IMR-90 (cell line): Measurements from ENCODE around the gene PGS1. TPM values are rescaled to one million over a fixed set of nuclear protein-coding genes. Genes with fewer than 3 reads are reported as not detected.
A peak's percentile ranks its signal among the peaks of the same experiment; 100 is the strongest.

Experiments
- ATAC-seq: fragments of 200-7000 bp; cut with Tn5 transposase; 2 replicates; pipeline ENCODE4 v1.9.1; 2020; ENCODE audit warnings: low read depth, mild to moderate bottlenecking, moderate library complexity
- BruUV-seq: library from RNA; stranded (reverse); fragments of 400-500 nt; replicated peaks from 2 replicates; lab custom pipeline; 2021; lab: Mats Ljungman, UMichigan
- CTCF ChIA-PET: fragments of 300-600 bp; formaldehyde crosslinking; extraction: SDS; loops from one replicate; lab custom pipeline; 2021; ENCODE audit warnings: antibody characterized with exemption; lab: Yijun Ruan, JAX
- POLR2A ChIA-PET: fragments of 300-600 bp; sonication (Branson Sonifier 250); formaldehyde crosslinking; loops from one replicate; lab custom pipeline; 2022; ENCODE audit warnings: antibody characterized with exemption; ENCODE audit not compliant: unreplicated experiment; lab: Charles Lee
- DNase-seq: peaks from one replicate; pipeline ENCODE4 v3.0.0; 2013
- H2AFZ ChIP-seq: replicated peaks from 2 replicates; pipeline ENCODE3; 2013; ENCODE audit warnings: low read length, mild to moderate bottlenecking; ENCODE audit not compliant: poor library complexity
- H2AK5ac ChIP-seq: 2 replicates; pipeline ENCODE4 v1.6.1; 2013; ENCODE audit warnings: low read depth, low read length, inconsistent platforms
- H2AK9ac ChIP-seq: replicated peaks from 2 replicates; pipeline ENCODE3; 2013; ENCODE audit warnings: mild to moderate bottlenecking, low read depth, low read length, moderate library complexity; ENCODE audit not compliant: poor library complexity
- H2BK120ac ChIP-seq: 2 replicates; pipeline ENCODE4 v1.6.1; 2013; ENCODE audit warnings: low read depth, low read length, inconsistent platforms
- H2BK15ac ChIP-seq: 3 replicates; pipeline ENCODE4 v1.6.1; 2013; ENCODE audit warnings: low read depth, low read length, inconsistent platforms
- H2BK20ac ChIP-seq: 2 replicates; pipeline ENCODE4 v1.6.1; 2013; ENCODE audit warnings: low read depth, mild to moderate bottlenecking, inconsistent platforms, low read length, moderate library complexity
- H2BK5ac ChIP-seq: 2 replicates; pipeline ENCODE4 v1.6.1; 2013; ENCODE audit warnings: mild to moderate bottlenecking, low read depth, low read length, inconsistent platforms; ENCODE audit not compliant: poor library complexity, severe bottlenecking
- H3K14ac ChIP-seq: replicated peaks from 2 replicates; pipeline ENCODE4 v1.6.1; 2013; ENCODE audit warnings: low read depth, low read length, inconsistent platforms
- H3K18ac ChIP-seq: 2 replicates; pipeline ENCODE4 v1.6.1; 2013; ENCODE audit warnings: low read depth, low read length, control low read depth
- H3K23ac ChIP-seq: 2 replicates; pipeline ENCODE4 v1.6.1; 2013; ENCODE audit warnings: low read depth, low read length, inconsistent platforms
- H3K27ac ChIP-seq: 2 replicates; pipeline ENCODE4 v1.5.1; 2013; ENCODE audit warnings: mild to moderate bottlenecking, control low read depth, low read length; ENCODE audit not compliant: insufficient read depth
- H3K27me3 ChIP-seq: 2 replicates; pipeline ENCODE4 v1.6.1; 2013; ENCODE audit warnings: low read length; ENCODE audit not compliant: control insufficient read depth, insufficient read depth
- H3K36me3 ChIP-seq: 2 replicates; pipeline ENCODE4 v1.6.1; 2013; ENCODE audit warnings: low read length, mixed read lengths; ENCODE audit not compliant: control insufficient read depth, insufficient read depth
- H3K4ac ChIP-seq: 2 replicates; pipeline ENCODE4 v1.6.1; 2013; ENCODE audit warnings: low read depth, low read length, inconsistent platforms
- H3K4me1 ChIP-seq: 2 replicates; pipeline ENCODE4 v1.6.1; 2013; ENCODE audit warnings: low read length, mixed read lengths; ENCODE audit not compliant: control insufficient read depth, insufficient read depth
- H3K4me2 ChIP-seq: 2 replicates; pipeline ENCODE4 v1.6.1; 2013; ENCODE audit warnings: low read depth, mild to moderate bottlenecking, control low read depth, low read length, moderate library complexity
- H3K4me3 ChIP-seq: 2 replicates; pipeline ENCODE4 v1.5.1; 2013; ENCODE audit warnings: low read depth, mild to moderate bottlenecking, control low read depth, low read length, moderate library complexity; ENCODE audit not compliant: insufficient read depth
- H3K56ac ChIP-seq: 2 replicates; pipeline ENCODE4 v1.6.1; 2013; ENCODE audit warnings: low read length, inconsistent platforms; ENCODE audit not compliant: insufficient read depth; ENCODE audit errors: extremely low read depth
- H3K79me1 ChIP-seq, 2 experiments: 2 replicates each; pipeline ENCODE4 v1.6.1; 2013; ENCODE audit warnings: low read length in 2 of 2, inconsistent platforms in 1 of 2, low read depth in 1 of 2
- H3K9ac ChIP-seq: 2 replicates; pipeline ENCODE4 v1.6.1; 2013; ENCODE audit warnings: low read depth, low read length, control low read depth
- H3K9me1 ChIP-seq: 2 replicates; pipeline ENCODE4 v1.6.1; 2013; ENCODE audit warnings: low read length, inconsistent platforms; ENCODE audit not compliant: insufficient read depth
- H3K9me3 ChIP-seq: 2 replicates; pipeline ENCODE4 v1.6.1; 2013; ENCODE audit warnings: low read length; ENCODE audit not compliant: control insufficient read depth, insufficient read depth
- H4K20me1 ChIP-seq: 2 replicates; pipeline ENCODE4 v1.6.1; 2013; ENCODE audit warnings: low read length, inconsistent platforms; ENCODE audit not compliant: insufficient read depth
- H4K5ac ChIP-seq: 2 replicates; pipeline ENCODE4 v1.6.1; 2013; ENCODE audit warnings: mild to moderate bottlenecking, low read depth, low read length, control low read depth
- H4K8ac ChIP-seq, 2 experiments: 2 replicates each; pipeline ENCODE4 v1.6.1; 2013; ENCODE audit warnings: low read depth in 2 of 2, low read length in 2 of 2, control low read depth in 1 of 2, inconsistent platforms in 1 of 2
- H4K91ac ChIP-seq: 2 replicates; pipeline ENCODE4 v1.6.1; 2013; ENCODE audit warnings: low read depth, low read length, inconsistent platforms; ENCODE audit not compliant: insufficient read depth
- BHLHE40 ChIP-seq: fragments of 150-350 bp; IDR thresholded peaks from 2 replicates; pipeline ENCODE4 v1.6.1; 2016; ENCODE audit warnings: mild to moderate bottlenecking, low read depth, low read length
- CHD1 ChIP-seq: IDR thresholded peaks from 2 replicates; pipeline ENCODE4 v1.6.1; 2012; ENCODE audit warnings: low read depth, low read length, improper control_type of control experiment
- FOS ChIP-seq: fragments of 150-350 bp; IDR thresholded peaks from 2 replicates; pipeline ENCODE4 v1.6.1; 2016; ENCODE audit warnings: low read depth, low read length
- MAFK ChIP-seq: IDR thresholded peaks from 2 replicates; pipeline ENCODE4 v1.6.1; 2012; ENCODE audit warnings: low read depth, low read length, improper control_type of control experiment
- MAZ ChIP-seq: IDR thresholded peaks from 2 replicates; pipeline ENCODE4 v1.6.1; 2012; ENCODE audit warnings: low read depth, mild to moderate bottlenecking, low read length, improper control_type of control experiment, moderate library complexity, borderline replicate concordance
- MXI1 ChIP-seq: IDR thresholded peaks from 2 replicates; pipeline ENCODE4 v1.6.1; 2012; ENCODE audit warnings: low read depth, mild to moderate bottlenecking, low read length, moderate library complexity, borderline replicate concordance
- NFE2L2 ChIP-seq: fragments of 150-350 bp; IDR thresholded peaks from 2 replicates; pipeline ENCODE4 v1.6.1; 2016; ENCODE audit warnings: low read depth, mild to moderate bottlenecking, low read length
- POLR2A ChIP-seq: IDR thresholded peaks from 2 replicates; pipeline ENCODE4 v1.6.1; 2012; ENCODE audit warnings: mild to moderate bottlenecking, low read depth, low read length
- RAD21 ChIP-seq: IDR thresholded peaks from 2 replicates; pipeline ENCODE4 v1.6.1; 2012; ENCODE audit warnings: low read length, improper control_type of control experiment
- RFX5 ChIP-seq: IDR thresholded peaks from 2 replicates; pipeline ENCODE4 v1.8.0; 2012; ENCODE audit warnings: low read depth, mild to moderate bottlenecking, low read length, moderate library complexity
- SMC3 ChIP-seq: fragments of 150-350 bp; IDR thresholded peaks from 2 replicates; pipeline ENCODE4 v1.6.1; 2016; ENCODE audit warnings: low read depth, mild to moderate bottlenecking, antibody characterized with exemption, low read length, moderate library complexity
- USF2 ChIP-seq: fragments of 150-350 bp; IDR thresholded peaks from 2 replicates; pipeline ENCODE4 v1.6.1; 2017; ENCODE audit warnings: mild to moderate bottlenecking, antibody characterized with exemption, low read length, low read depth
- WGBS, 2 experiments: methylation state at CpG; one replicate each; pipeline versions ENCODE4 v1.1.5 to v1.1.7; 2013; ENCODE audit warnings: missing lambda C conversion rate in 2 of 2; ENCODE audit not compliant: insufficient read length in 1 of 2; ENCODE audit errors: extremely low coverage in 2 of 2; 5-methylcytosine and 5-hydroxymethylcytosine counted together
- dilution Hi-C: fragments of 300-500 bp; cut with HindIII; formaldehyde crosslinking; loops from one replicate; pipeline ENCODE4 v1.14.3; 2018; ENCODE audit warnings: low sequenced_read_pairs; ENCODE audit not compliant: unreplicated experiment
- in situ Hi-C: fragments of 300-500 bp; cut with MboI; formaldehyde crosslinking; loops from 3 replicates; pipeline ENCODE4 v1.14.3; 2019; ENCODE audit warnings: low sequenced_read_pairs, inconsistent platforms, mixed read lengths
- intact Hi-C: fragments of 100-400 bp; cut with micrococcal nuclease; formaldehyde crosslinking; loops from 2 replicates; pipeline ENCODE4 v1.10.0; 2022
- polyA plus RNA-seq, 3 experiments: library from polyadenylated mRNA; depleted of rRNA; stranded (reverse); fragments of >200 nt; gene quantifications; 2 replicates each; pipeline ENCODE4 v1.2.3, GENCODE V29; 2012; ENCODE audit warnings: low replicate concordance in 1 of 3
- total RNA-seq: library from RNA; depleted of rRNA; stranded (reverse); fragments of >200 nt; gene quantifications from 2 replicates; pipeline ENCODE4 v1.2.3, GENCODE V29; 2012
- TF ChIP-seq, protein P1 (sequence below): conservative IDR thresholded peaks from 2 replicates; pipeline ENCODE4 v1.5.1; 2012; ENCODE audit warnings: mild to moderate bottlenecking, low read depth, low read length, improper control_type of control experiment
- TF ChIP-seq, protein P2 (sequence below): fragments of 150-350 bp; IDR thresholded peaks from 2 replicates; pipeline ENCODE4 v1.6.1; 2016; ENCODE audit warnings: low read depth, mild to moderate bottlenecking, low read length, moderate library complexity, borderline replicate concordance

Gene PGS1
- total and polyA plus RNA-seq, 2 of the 4 experiments (the other 2 are of a cell fraction): 18.5 to 43.2 TPM

GRCh38 chr17:78351449-78352006 lies 26.9 kb upstream of the PGS1 start:
- Histone ChIP-seq H4K91ac (peak overlapping the region; percentile 97), H2AFZ (peak overlapping the region; percentile 88), H3K4ac (peak overlapping the region; percentile 95), H2AK5ac (peak overlapping the region; percentile 90), H4K20me1 (peaks cover 26% of the 10 kb centered on the region), H3K79me1 (peaks cover 5 to 39% of the 10 kb centered on the region in 2 experiments; a peak in 3 of 4 replicates), H2BK15ac (peak overlapping the region; percentile 64; the same call in 2 of the 3 replicates), H3K9me1 (peaks cover 26% of the 10 kb centered on the region), H4K8ac (peak overlapping the region; percentile 61 to 81; a peak in 2 of 4 replicates), H2BK5ac (peak overlapping the region; percentile 65), H3K27me3 (no peaks in the 10 kb centered on the region), H3K36me3 (peaks cover 12% of the 10 kb centered on the region), H3K4me3 (no peak overlapping the region), H3K4me2 (peak overlapping the region; percentile 8), H2AK9ac (peak overlapping the region; percentile 38), H4K5ac (peak overlapping the region; percentile 7), H3K14ac (peak overlapping the region; percentile 82), H3K9ac (peak overlapping the region; percentile 60; the same call in 1 of the 2 replicates), H3K4me1 (peaks cover 31% of the 10 kb centered on the region), H3K27ac (peak overlapping the region; percentile 81), H3K18ac (peak overlapping the region; percentile 88), H2BK20ac (peak overlapping the region; percentile 76), H3K23ac (peak overlapping the region; percentile 77), H2BK120ac (peak overlapping the region; percentile 80), H3K56ac (peak overlapping the region; percentile 68), H3K9me3 (no peaks in the 10 kb centered on the region)
- intact Hi-C loops: loop anchor here (1.0 to 2.0 kb wide), 2 partner anchors 8 to 21 kb away; no protein-coding TSS in a partner anchor
- ATAC-seq (peak; percentile 54), DNase-seq (peak; percentile 98)
- ChIA-PET POLR2A (interaction anchor here (0.6 to 0.8 kb wide), 2 partner anchors 9 to 35 kb away, joined by 3 read pairs; no protein-coding TSS in a partner anchor), CTCF (no interaction called here)
- WGBS, 2 experiments: 7% methylated on average over 4 of the region's 16 CpGs; no CpG with 5 or more reads in 1 of the 2 experiments
- in situ Hi-C loops: no loop called here
- BruUV-seq: no TSS peak
- dilution Hi-C loops: no loop called here
- TF ChIP-seq RFX5: no peak
- TF ChIP-seq MAFK: peak; percentile 25
- TF ChIP-seq, protein P1, sequence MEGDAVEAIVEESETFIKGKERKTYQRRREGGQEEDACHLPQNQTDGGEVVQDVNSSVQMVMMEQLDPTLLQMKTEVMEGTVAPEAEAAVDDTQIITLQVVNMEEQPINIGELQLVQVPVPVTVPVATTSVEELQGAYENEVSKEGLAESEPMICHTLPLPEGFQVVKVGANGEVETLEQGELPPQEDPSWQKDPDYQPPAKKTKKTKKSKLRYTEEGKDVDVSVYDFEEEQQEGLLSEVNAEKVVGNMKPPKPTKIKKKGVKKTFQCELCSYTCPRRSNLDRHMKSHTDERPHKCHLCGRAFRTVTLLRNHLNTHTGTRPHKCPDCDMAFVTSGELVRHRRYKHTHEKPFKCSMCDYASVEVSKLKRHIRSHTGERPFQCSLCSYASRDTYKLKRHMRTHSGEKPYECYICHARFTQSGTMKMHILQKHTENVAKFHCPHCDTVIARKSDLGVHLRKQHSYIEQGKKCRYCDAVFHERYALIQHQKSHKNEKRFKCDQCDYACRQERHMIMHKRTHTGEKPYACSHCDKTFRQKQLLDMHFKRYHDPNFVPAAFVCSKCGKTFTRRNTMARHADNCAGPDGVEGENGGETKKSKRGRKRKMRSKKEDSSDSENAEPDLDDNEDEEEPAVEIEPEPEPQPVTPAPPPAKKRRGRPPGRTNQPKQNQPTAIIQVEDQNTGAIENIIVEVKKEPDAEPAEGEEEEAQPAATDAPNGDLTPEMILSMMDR: 0 out of 2 replicates have a peak, but pooled peaks have one; percentile 21
- TF ChIP-seq NFE2L2: 0 out of 2 replicates have a peak, but pooled peaks have one; percentile 9
- TF ChIP-seq, protein P2, sequence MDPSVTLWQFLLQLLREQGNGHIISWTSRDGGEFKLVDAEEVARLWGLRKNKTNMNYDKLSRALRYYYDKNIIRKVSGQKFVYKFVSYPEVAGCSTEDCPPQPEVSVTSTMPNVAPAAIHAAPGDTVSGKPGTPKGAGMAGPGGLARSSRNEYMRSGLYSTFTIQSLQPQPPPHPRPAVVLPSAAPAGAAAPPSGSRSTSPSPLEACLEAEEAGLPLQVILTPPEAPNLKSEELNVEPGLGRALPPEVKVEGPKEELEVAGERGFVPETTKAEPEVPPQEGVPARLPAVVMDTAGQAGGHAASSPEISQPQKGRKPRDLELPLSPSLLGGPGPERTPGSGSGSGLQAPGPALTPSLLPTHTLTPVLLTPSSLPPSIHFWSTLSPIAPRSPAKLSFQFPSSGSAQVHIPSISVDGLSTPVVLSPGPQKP: no peak
- TF ChIP-seq POLR2A: no peak; the same call in 1 of the 2 replicates
- no peak for TF ChIP-seq USF2
- peak; percentile 90; the same call in 1 of the 2 replicates for TF ChIP-seq MAZ
- peak; percentile 28; the same call in 1 of the 2 replicates for TF ChIP-seq SMC3
- no peak for TF ChIP-seq CHD1
- TF ChIP-seq RAD21: peak; percentile 31
- TF ChIP-seq BHLHE40: 0 out of 2 replicates have a peak, but pooled peaks have one; percentile 52
- TF ChIP-seq FOS: peak; percentile 17; the same call in 1 of the 2 replicates
- TF ChIP-seq MXI1: peak; percentile 59; the same call in 1 of the 2 replicates
